GM21576 (cell line): ENCODE measurements around the gene MMP26.
"Not testable (repeated sequence)": the region's sequence is repeated elsewhere in the genome, so short reads cannot be mapped to it uniquely, and the experiment has no call there.

Experiments used
- ATAC-seq: cut with Tn5 transposase; IDR thresholded peaks from one replicate; pipeline ENCODE4 v1.9.1; 2021; ENCODE audit warnings: mild to moderate bottlenecking, moderate library complexity; ENCODE audit not compliant: unreplicated experiment

Gene MMP26

GRCh38 chr11:4722616-4723534 is 18.3 kb downstream of the MMP26 start:
- not testable (repeated sequence) for ATAC-seq

GRCh38 chr11:4727171-4727570 is 22.6 kb downstream of the MMP26 start:
- no peak for ATAC-seq

- no peak for ATAC-seq
Observed at GRCh38 chr11:4740735-4741134, 36.2 kb downstream of the MMP26 start.

GRCh38 chr11:4748438-4748837 is 43.9 kb downstream of the MMP26 start:
- no peak for ATAC-seq

GRCh38 chr11:4751201-4751600 is 46.6 kb downstream of the MMP26 start:
- ATAC-seq: no peak
